CD4-positive, alpha-beta T cell treated with Interleukin-17A for 4 hours (primary cell): ENCODE measurements around the gene SAMD11.
"Not testable (repeated sequence)": the region's sequence is repeated elsewhere in the genome, so short reads cannot be mapped to it uniquely, and the experiment has no call there.

Experiments
- DNase-seq: peaks from one replicate; pipeline ENCODE4 v3.0.0-alpha.2; 2020; ENCODE audit warnings: mixed read lengths

Gene SAMD11, protein sequence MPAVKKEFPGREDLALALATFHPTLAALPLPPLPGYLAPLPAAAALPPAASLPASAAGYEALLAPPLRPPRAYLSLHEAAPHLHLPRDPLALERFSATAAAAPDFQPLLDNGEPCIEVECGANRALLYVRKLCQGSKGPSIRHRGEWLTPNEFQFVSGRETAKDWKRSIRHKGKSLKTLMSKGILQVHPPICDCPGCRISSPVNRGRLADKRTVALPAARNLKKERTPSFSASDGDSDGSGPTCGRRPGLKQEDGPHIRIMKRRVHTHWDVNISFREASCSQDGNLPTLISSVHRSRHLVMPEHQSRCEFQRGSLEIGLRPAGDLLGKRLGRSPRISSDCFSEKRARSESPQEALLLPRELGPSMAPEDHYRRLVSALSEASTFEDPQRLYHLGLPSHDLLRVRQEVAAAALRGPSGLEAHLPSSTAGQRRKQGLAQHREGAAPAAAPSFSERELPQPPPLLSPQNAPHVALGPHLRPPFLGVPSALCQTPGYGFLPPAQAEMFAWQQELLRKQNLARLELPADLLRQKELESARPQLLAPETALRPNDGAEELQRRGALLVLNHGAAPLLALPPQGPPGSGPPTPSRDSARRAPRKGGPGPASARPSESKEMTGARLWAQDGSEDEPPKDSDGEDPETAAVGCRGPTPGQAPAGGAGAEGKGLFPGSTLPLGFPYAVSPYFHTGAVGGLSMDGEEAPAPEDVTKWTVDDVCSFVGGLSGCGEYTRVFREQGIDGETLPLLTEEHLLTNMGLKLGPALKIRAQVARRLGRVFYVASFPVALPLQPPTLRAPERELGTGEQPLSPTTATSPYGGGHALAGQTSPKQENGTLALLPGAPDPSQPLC

DNA sequence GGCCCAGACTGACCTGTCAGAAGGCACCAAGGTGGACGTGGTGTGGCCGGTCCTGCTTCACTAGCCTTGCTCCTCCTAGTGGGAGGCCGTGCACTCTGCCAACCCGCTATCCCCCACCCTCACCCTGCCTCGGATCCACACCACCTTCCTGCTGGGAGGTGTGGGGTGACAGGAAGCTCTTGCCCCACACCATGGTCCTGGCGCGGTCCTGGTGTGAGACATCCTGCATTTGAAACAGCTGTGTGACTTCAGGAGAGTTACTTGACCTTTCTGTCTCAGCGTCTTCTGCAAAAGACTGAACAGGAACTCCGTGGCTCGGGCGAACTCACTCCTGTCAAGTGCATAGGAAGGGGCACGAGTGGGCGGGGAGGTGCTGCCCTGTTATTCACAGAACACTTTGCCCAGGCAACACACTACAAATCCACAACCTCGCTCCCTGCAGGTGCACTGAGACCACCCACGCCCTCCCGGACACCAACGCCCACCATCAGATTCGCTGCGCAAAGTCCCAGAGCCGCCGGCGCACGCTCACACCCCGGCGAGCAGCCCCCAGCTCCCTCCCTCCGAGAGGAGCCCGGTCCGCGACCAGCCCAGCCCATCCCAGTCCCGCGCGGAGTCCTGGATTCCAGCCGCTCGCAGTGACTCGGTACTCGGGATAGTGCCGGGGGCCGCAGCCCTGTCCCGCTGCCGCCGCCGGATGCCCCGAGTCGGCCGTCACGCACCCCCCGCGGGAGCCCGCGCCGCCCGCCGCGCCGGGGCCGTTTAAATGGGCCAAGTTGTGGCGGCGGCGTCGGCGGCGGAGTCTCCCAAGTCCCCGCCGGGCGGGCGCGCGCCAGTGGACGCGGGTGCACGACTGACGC, at the start of gene SAMD11:
SAMD11 (plus strand) TSS at position 793 of the 860 bp plus-strand sequence. CDS start 509 bp downstream, outside the sequence.
- DNase-seq = peak; percentile 76

DNA sequence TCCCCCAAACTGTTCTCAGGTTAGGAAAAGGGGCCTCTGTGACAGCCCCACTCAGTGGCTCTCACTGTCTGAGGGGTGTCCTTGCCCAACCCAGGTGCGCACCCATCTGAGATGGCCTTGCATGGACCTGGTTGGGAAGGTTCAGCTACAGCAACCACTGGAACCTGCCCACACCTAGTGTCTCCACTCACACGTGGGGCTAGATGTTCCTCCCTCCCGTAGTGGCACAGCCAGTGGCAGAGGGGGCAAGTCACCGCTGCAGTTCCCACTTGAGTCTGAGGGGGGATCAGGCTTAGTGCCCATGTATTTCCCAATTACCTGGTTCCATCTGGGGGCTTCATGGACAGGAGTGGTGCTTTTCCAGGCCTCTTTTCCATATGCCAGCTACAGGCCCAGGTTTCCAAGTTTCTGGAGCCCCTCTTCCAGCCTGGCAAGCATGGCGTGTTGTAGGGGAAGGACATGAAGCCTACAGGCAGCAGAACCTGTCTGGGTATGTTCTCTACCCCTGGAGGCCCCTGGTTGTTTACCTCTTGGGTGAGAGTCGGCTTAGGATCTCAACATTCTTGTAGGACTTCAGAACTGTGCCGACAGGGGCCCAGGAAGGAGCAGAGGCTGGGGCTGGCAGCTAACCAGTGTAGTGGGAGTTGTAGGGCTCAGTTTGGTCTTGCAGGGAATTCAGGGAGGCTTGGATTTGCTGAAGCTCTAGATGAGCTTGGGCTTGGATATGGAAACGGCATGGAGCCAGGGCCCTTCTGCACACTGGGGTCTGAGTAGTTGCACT, 47.1 kb upstream of the SAMD11 start:
- not testable (repeated sequence) for DNase-seq

DNA sequence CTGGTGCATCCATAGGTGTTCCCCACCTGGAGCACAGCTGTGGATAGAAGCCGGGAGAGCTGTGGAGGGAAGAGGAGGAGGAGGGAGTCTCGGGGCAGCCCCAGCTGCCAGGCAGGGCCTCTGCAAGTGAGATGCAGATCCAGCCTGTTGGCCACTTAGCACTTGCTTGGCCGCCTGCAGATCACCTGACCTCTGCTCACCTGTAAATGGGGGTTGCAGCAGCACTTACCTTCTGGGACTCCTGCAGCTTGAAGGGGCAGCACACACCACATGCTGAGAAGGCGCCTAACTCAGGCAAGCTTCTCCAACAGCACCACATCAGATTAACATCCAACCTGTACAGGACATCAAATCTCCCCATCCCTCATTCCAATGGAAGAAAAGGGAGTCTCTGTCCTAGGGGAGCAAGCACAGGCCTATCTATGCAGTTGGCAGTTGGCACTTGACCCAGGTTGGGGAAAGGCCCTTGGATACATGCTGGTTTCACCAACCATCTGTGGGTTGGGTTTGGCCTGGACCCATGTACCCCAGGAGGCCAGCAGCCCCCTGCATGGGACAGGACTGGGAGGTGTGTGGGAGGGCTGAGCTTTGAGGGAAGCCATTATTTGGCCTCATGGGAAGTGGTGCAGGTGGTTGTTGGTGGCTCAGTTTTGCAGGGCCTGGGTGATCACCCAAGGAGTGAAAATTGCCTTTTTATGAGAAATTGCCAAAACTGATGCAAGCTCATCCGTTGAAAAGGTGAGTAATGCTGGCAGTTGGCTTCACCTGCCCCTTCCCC, 46.3 kb upstream of the SAMD11 start:
- not testable (repeated sequence) for DNase-seq

DNA sequence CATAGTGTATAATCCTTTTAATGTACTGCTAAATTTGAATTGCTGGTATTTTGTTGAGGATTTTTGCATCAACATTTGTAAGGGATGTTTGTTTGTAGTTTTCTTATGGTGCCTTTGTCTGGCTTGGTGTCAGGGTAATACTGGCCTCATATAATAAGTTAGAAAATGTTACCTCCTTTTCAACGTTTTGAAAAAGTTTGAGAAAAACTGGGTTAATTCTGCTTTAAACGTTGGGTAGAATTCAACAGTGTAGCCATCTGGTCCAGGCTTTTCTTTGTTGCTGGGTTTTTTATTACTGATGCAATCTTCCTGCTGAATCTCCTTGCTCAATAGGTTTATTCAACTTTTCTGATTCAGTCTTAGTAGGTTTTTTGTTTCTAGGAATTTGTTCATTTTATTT, 43.2 kb upstream of the SAMD11 start:
- not testable (repeated sequence) for DNase-seq

DNA sequence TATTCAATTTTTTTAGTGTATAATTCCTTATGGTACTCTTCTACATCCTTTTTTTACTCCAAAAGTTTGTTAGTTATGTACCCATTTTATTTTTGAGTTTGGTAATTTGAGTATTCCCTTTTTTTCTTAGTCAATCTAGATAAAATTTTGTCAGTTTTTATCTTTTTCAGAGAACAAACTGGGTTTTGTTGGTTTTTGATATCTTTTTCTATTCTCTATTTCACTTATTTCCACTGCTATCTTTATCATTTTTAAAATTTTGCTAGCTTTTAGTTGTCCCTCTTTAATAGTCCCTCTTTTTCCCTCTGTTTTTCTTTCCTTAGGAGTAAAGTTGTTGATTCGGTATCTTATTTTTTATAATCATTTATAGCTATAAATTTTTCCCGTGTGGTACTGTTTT, 42.8 kb upstream of the SAMD11 start:
- DNase-seq = not testable (repeated sequence)

DNA sequence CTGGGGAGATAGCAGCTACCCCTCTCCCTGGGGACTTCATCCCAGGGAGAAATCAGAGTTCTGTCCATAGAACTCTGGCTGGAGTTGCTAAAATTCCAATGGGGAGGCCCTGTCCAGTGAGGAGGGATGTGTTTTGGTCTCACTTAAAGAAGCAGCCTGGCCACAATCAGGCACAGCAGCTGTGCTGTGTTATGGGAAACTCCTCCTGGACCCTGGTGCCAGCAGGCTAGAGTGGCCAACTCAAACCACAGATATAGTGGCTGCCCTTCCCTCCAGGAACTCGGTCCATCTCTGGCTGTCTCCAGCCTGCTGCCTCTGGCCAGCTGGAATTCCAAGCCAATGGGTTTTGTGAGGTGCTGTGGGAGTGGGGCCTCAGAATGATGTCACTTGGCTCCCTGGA, 37.4 kb upstream of the SAMD11 start:
- no peak for DNase-seq

DNA sequence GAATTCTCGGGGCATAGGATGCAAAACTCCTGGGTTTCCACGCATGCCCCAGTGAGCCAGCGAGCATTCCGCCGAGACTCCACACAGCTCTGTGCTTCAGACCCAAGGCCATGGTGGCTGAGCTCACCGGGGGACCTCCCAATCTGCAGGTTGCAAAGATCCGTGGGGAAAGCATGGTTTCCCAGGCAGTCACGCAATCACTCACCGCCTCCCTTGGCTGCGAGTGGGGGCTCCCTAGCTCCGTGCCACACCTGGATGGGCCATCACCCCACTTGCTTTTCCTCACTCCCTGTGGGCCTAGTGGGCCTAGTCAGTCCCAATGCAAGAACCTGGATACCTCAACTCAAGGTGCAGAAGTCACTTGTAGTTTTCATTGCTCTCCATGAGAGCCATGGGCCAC, 37.0 kb upstream of the SAMD11 start:
- DNase-seq = no peak

DNA sequence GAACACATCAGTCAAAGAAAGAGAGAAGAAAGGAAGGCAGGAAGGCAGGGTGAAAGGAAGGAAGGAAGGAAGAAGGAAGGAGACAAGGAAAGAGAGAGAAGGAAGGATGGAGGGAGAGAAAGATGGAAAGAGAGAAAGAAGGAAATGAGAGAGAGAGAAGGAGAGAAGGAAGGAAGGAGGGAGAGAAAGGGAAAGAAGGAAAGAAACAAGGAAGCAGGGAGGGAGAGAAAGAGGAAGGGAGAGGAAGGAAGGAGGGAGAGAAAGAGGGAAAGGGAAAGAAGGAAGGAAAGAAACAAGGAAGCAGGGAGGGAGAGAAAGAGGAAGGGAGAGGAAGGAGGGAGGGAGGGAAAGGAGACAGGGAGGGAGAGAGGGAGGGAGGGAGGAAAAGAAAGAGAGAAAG, 35.4 kb upstream of the SAMD11 start:
- DNase-seq = no peak

DNA sequence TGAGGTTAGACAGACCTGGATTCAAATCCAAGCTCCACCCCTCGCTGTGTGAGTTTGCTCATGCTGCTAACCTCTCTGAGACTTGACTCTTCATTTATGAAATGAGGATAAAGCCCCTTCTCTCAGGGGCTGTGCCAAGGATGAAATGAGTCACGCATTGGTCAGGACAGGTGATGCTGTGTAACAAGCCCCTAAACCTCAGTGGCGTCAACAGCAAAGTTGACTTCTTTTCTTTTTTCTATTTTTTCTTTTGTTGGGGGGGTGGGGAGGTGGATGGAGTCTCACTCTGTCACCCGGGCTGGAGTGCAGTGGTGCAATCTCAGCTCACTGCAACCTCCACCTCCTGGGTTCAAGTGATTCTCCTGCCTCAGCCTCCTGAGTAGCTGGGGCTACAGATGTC, 33.9 kb upstream of the SAMD11 start:
- DNase-seq = not testable (repeated sequence)

DNA sequence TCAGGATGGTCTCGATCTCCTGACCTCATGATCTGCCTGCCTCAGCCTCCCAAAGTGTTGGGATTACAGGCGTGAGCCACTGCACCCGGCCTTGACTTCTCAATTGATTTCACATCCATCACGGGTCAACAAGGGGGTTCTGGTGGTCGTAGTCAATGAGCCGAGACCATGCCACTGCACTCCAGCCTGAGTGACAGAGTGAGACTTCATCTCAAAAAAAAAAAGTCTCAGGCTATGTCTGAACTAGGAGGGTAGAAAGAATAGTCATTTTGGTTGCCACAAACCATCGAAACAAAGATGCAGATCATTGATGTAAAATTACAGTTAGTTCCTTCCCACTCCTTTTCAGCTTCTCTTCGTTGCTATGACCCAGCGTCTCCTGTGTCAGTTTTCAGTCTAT, 33.5 kb upstream of the SAMD11 start:
- not testable (repeated sequence) for DNase-seq

DNA sequence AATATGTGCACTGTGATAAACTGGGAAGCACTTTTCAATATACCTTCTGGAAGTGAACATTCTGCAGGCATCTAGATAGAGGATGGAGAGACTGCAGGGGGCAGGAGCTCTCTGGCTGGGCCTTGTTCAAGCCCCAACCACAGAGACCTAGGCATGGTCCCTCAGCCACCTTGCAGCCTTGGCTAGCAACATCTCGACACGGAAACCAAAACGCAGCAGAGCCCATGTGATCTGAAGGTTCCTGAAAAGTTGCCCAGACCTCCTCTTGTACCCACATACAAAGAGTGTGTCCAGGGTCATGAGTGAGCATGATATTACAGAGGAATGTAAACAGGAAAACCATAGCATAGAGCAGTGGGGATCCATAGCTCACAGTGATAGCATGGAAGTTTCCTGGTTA, 33.1 kb upstream of the SAMD11 start:
- no peak for DNase-seq

DNA sequence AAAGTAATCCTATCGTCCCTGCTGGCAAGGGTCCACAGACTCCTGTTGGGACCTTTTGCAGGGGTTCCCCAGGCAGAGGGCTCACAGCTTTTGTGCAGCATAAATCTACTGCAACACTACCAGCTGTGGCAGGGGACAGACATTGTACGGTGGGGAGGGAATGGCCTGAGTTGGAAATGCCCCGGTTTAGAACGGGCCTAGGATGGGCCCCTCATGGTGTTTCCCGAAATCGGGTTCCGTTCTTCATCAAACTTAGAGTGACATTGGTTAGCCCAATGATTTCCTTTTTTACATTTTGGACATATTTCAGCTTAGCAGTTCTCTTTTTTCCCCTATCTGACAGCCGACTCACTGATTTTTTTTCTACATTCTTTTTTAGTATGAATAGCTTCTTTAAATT, 26.5 kb upstream of the SAMD11 start:
- DNase-seq = no peak

DNA sequence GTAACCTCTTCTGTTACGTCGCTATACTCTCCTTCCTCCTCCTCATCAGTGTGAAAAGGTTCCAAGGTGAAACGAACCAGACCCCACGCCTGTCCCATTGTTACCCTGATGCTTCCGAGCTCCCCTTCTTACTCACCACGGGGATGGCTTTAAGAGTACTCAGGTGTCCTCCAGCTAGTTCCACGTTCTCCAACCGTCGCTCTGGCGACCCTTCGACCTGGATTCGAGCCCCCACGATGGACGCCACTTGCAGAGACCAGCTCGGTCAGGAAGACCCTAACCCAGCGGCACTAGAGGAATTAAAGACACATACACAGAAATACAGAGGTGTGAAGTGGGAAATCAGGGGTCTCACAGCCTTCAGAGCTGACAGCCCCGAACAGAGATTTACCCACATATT, 25.8 kb upstream of the SAMD11 start:
- not testable (repeated sequence) for DNase-seq

DNA sequence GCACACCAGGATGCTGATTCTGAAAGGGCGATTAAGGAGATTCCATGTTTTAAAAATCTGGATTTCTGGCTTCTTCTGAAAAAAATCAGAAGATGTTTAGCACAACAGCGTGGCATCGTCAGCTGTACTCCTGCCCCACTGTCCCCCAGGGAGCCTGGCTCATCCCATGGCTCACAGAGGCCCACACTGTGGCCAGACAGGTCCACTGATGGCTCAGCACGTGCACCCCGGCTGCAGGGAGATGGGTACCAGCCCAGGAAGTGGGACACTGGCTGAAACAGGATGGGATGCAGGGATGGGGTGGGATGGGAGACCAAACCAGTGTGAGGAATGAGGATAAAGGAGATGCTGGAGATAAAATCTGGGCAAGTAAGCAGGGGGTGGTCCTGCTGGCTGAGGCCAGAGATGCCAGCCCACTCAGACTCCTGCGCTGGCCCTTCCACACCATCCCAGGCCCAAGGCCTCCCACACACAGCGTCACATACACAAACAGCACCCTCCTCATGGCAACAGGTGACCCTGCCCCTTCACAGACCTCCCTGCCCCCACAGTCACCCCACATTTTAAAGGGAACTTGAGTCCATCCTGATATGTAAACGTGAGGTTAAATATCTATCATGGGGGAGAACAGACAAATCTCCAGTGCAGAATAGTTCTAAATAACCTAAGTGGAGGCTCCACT, 23.9 kb upstream of the SAMD11 start:
- no peak for DNase-seq

DNA sequence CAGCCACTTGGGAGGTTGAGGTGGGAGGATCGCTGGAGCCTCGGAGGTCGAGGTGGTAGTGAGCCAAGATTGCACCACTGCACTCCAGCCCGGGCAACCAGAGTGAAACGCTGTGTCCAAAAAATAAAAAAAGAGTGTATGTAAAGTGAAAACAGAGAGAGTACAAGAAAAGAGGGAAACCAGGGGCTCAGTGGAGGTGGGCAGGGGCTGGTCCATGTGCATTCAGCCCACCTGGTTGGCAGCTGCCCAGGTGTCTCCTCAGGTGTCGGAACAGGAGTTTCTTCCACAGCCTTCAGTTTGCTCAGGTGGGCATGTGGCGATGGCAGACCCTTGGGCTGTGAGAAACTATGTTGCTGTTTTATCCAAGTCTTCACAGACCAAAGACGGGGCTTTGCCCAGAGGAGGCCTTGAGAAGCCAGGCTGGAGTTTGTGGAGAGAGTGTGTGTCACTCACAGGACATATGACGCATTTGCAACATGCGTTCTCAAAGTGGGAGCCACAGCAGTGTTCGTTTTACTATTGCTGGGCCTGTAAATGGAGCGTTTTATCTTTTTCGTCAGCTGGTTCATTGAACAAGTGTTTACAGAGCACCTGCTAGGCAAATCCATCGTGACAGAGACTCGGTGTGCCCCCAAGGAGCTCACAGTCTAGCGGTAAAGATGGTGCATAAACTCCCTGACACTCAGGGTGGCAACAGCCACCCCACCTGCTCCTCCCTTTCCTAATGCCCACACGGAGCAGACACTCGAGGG, 22.4 kb upstream of the SAMD11 start:
- DNase-seq = no peak

DNA sequence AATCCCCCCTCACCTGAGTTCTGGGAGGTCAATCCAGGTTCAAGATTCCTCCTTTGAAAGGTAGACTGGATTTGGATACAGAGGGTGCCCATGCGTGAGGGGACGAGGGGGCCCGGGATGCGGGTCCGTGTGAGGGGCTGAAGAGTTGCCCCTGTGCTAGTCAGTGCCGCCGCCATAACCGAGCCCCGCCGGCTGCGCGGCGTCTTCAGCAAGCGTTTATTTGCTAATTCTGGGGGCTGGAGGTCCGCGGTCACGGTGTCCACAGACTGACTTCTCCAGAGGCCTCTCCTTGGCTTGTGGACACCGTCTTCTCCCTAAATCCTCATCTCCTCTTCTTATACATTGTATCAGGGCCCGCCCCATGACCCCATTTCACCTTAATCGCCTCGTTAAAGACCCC, 20.9 kb upstream of the SAMD11 start:
- DNase-seq = no peak

DNA sequence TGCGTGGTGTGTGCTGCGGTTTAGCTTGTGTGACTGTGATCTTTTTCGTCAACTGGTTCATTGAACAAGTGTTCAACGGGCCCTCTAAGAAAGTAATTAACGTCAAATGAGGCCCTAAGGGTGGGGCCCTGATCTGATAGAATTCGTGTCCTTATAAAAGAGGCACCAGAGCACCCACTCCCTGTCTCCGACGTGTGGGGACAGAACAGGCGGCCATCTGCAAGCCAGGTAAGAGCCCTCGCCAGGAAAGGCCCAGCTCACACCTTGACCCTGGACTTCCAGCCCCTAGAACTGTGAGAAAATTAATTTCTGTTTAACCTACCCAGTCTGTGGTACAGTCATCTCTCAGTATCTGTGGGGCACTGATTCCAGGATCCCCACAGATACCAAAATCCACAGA, 20.4 kb upstream of the SAMD11 start:
- no peak for DNase-seq

DNA sequence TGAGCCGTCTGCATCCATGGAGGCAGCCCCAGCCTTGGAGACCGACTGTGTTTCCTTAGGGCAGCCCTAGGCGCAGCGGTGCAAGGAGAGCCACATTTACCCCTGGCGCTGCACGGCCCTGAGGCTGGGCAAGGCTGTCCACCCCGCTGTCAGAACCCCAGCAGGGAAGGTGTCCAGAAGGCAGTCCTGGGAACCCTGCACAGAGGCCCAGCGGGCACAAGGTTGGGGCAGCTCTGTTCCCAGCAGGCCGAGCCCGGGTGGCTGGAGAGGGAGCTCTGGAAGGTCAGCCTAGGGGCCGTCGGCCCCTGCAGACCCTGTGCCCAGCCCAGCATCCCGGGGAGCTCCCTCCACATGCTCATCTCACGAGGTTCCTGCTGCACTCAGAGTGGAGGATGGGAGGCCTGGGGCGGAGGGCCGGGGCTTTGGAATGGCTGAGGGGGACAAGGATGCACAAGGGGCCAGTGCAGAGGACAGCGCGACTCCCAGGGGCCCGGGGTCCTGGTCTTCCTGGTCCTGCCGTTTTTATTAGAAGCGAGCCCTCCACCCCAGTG, 19.9 kb upstream of the SAMD11 start:
- no peak for DNase-seq

DNA sequence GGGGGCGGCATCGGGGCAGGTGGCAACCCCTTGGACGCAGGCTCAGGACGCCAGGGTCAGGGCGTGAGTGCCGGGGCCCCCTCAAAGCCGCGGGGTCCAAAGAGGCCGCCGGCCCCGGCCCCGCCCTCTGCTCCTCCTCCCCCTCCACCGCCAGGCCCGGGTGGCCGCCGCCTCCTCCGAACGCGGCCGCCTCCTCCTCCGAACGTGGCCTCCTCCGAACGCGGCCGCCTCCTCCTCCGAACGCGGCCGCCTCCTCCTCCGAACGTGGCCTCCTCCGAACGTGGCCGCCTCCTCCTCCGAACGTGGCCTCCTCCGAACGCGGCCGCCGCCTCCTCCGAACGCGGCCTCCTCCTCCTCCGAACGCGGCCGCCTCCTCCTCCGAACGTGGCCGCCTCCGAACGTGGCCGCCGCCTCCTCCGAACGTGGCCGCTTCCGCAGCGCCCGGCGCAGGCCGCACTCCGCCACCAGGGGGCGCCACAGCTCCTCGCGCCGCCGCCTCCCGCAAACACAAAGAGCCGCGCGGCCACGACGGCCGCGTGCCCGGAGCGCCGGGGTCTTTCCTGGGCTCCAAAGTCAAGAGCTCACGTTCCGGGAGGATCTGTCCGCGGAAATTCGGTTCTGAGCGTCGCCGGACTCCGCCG, 19.3 kb upstream of the SAMD11 start:
- peak; percentile 86 for DNase-seq
